Gastrocnemius medialis (tissue), 4 donors: Measurements from ENCODE around the gene IL24. TPM values are rescaled to one million over a fixed set of nuclear protein-coding genes. Genes with fewer than 3 reads are reported as not detected.

Source experiments
- ATAC-seq, 2 donors: fragments of 150-250 bp; one replicate each; pipeline ENCODE4 v1.9.1; 2016
- DNase-seq, 2 donors: peaks; one replicate each; pipeline ENCODE4 v3.0.0-alpha.2; 2019
- H3K27ac ChIP-seq, 4 donors: fragments of 200-600 bp; sonication (generic); 1 replicate in 1 of 4; 2 replicates in 3 of 4; pipeline ENCODE4 v1.5.1; 2016 to 2018; ENCODE audit warnings: mild to moderate bottlenecking in 2 of 4, moderate library complexity in 1 of 4
- H3K27me3 ChIP-seq, 3 donors: fragments of 200-600 bp; sonication (generic) in 2 of 3; 1 replicate in 1 of 3; 2 replicates in 2 of 3; pipeline versions ENCODE4 v1.5.1 to v1.6.0; 2016 to 2019; ENCODE audit warnings: mild to moderate bottlenecking in 1 of 3, moderate library complexity in 1 of 3
- H3K36me3 ChIP-seq, 2 donors: fragments of 200-600 bp; sonication (generic) in 1 of 2; one replicate each; pipeline ENCODE4 v1.5.1; 2017 to 2018
- H3K4me1 ChIP-seq, 2 donors: fragments of 200-600 bp; sonication (generic) in 1 of 2; one replicate each; pipeline ENCODE4 v1.5.1; 2016 to 2017; ENCODE audit warnings: mild to moderate bottlenecking in 2 of 2
- H3K4me3 ChIP-seq, 4 donors: fragments of 200-600 bp; sonication (generic) in 3 of 4; 1 replicate in 1 of 4; 2 replicates in 3 of 4; pipeline ENCODE4 v1.5.1; 2016 to 2019; ENCODE audit warnings: mild to moderate bottlenecking in 2 of 4
- H3K9me3 ChIP-seq, 3 donors: fragments of 200-600 bp; sonication (generic) in 2 of 3; 1 replicate in 1 of 3; 2 replicates in 2 of 3; pipeline ENCODE4 v1.5.1; 2016 to 2019
- CTCF ChIP-seq, 5 experiments: fragments of 450-650 bp in 3 of 5; fragments of 200-600 bp in 2 of 5; sonication (generic) in 2 of 5; IDR thresholded peaks in 4 of 5; conservative IDR thresholded peaks in 1 of 5; 1 replicate in 4 of 5; 2 replicates in 1 of 5; pipeline ENCODE4 v1.5.1; 2016 to 2019; ENCODE audit warnings: antibody characterized with exemption in 5 of 5, mild to moderate bottlenecking in 3 of 5, moderate library complexity in 3 of 5
- POLR2A ChIP-seq, 2 donors: fragments of 450-650 bp; IDR thresholded peaks; one replicate each; pipeline ENCODE4 v1.6.1; 2017; ENCODE audit warnings: antibody characterized with exemption in 2 of 2, mild to moderate bottlenecking in 2 of 2, moderate library complexity in 2 of 2
- in situ Hi-C, 4 donors: fragments of 200-750 bp; cut with MboI; loops; one replicate each; pipeline versions ENCODE4 v1.15.0 to v1.8.0; 2017; ENCODE audit warnings: low sequenced_read_pairs in 4 of 4
- intact Hi-C: fragments of 100-400 bp; cut with DNase I; formaldehyde crosslinking; loops from one replicate; pipeline ENCODE4 v1.15.1; 2023; ENCODE audit warnings: low total_unique reads
- total RNA-seq, 4 donors: library from RNA; depleted of rRNA; stranded (reverse); fragments of >200 nt; gene quantifications; one replicate each; pipeline versions ENCODE4 v1.1.0 to v1.2.3, GENCODE V29; 2016

The IL24 gene
- total RNA-seq, 4 donors from 2014 or later = not detected

GRCh38 chr1:206898089-206898914, 1.1 kb downstream of the IL24 start:
- no peak for TF ChIP-seq POLR2A (IDR thresholded peaks at IDR 0.05)
- no peak for TF ChIP-seq CTCF (IDR thresholded peaks at IDR 0.05 in 4 of 5, conservative IDR thresholded peaks at IDR 0.05 in 1 of 5)
- intact Hi-C loops = no loop called here
- DNase-seq (no peak), ATAC-seq (peak; percentile 33 to 62)
- in situ Hi-C loops = no loop called here
- peaks cover 11 to 25% of the 10 kb centered on the region in 2 donors for H3K4me1 ChIP-seq
- peak overlapping the region in 1 of 4 donors; percentile 58 for H3K27ac ChIP-seq
- H3K36me3 ChIP-seq = no peaks in the 10 kb centered on the region
- H3K27me3 ChIP-seq = no peaks in the 10 kb centered on the region
- no peak overlapping the region for H3K4me3 ChIP-seq
- no peaks in the 10 kb centered on the region for H3K9me3 ChIP-seq

GRCh38 chr1:206898915-206899431, 1.7 kb downstream of the IL24 start:
- no peak overlapping the region for H3K4me3 ChIP-seq
- ATAC-seq (no peak), DNase-seq (no peak)
- H3K36me3 ChIP-seq = no peaks in the 10 kb centered on the region
- intact Hi-C loops (no loop called here), in situ Hi-C loops (no loop called here)
- TF ChIP-seq CTCF (IDR thresholded peaks at IDR 0.05 in 4 of 5, conservative IDR thresholded peaks at IDR 0.05 in 1 of 5) = no peak
- no peaks in the 10 kb centered on the region for H3K27me3 ChIP-seq
- H3K27ac ChIP-seq = peak overlapping the region in 1 of 4 donors; percentile 58
- peaks cover 13 to 27% of the 10 kb centered on the region in 2 donors for H3K4me1 ChIP-seq
- H3K9me3 ChIP-seq = no peaks in the 10 kb centered on the region

- H3K4me3 ChIP-seq = no peak overlapping the region
- intact Hi-C loops (no loop called here), in situ Hi-C loops (no loop called here)
- no peak for TF ChIP-seq POLR2A (IDR thresholded peaks at IDR 0.05)
- no peak for ATAC-seq
- peak overlapping the region in 1 of 4 donors; percentile 58 for H3K27ac ChIP-seq
- no peaks in the 10 kb centered on the region for H3K36me3 ChIP-seq
- DNase-seq = no peak
- no peaks in the 10 kb centered on the region for H3K9me3 ChIP-seq
- H3K4me1 ChIP-seq = peaks cover 18 to 28% of the 10 kb centered on the region in 2 donors
- H3K27me3 ChIP-seq = no peaks in the 10 kb centered on the region
These were observed 2.5 kb downstream of the IL24 start for GRCh38 chr1:206899717-206900116.

GRCh38 chr1:206900149-206900548, 2.9 kb downstream of the IL24 start:
- intact Hi-C loops = no loop called here
- H3K27me3 ChIP-seq = no peaks in the 10 kb centered on the region

More at GRCh38 chr1:206900149-206900548, 2.9 kb downstream of the IL24 start:
- no peak overlapping the region for H3K27ac ChIP-seq
- in situ Hi-C loops = no loop called here
- DNase-seq = no peak
- H3K4me3 ChIP-seq = no peak overlapping the region
- H3K36me3 ChIP-seq = no peaks in the 10 kb centered on the region
- no peaks in the 10 kb centered on the region for H3K9me3 ChIP-seq
- TF ChIP-seq CTCF (IDR thresholded peaks at IDR 0.05 in 4 of 5, conservative IDR thresholded peaks at IDR 0.05 in 1 of 5) (no peak), POLR2A (IDR thresholded peaks at IDR 0.05) (no peak)
- ATAC-seq = no peak
- H3K4me1 ChIP-seq = peaks cover 18 to 28% of the 10 kb centered on the region in 2 donors
